ENCODE measurements around the gene COL19A1.
A peak's percentile ranks its signal among the peaks of the same experiment; 100 is the strongest.
"Not testable (repeated sequence)": the region's sequence is repeated elsewhere in the genome, so short reads cannot be mapped to it uniquely, and the experiment has no call there.

COL19A1 gene

DNA sequence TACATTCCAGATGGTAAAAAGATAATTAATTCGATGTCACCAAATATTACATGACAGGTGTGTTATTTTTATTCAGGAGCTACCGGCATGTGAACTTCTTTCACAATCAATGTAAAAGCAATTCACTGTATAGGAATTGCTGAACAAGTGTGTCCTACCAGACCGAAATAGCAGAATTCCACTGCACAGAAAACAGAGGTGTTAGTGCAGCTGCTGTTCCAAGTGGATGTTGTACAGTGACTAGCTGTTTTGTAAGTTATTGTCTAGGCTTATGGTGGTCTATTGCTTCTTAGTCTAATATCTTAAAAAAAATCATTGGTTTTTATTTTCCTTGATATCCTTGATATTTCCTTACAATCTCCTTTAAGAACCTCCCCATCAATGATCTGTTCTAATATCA is 107.4 kb downstream of the COL19A1 start:
- no peak for DNase-seq (ENCODE audit: low read depth in 1 of 2, low spot score in 1 of 2)
- TF ChIP-seq JUND (IDR thresholded peaks at IDR 0.05; ENCODE audit: low read depth): no peak

DNA sequence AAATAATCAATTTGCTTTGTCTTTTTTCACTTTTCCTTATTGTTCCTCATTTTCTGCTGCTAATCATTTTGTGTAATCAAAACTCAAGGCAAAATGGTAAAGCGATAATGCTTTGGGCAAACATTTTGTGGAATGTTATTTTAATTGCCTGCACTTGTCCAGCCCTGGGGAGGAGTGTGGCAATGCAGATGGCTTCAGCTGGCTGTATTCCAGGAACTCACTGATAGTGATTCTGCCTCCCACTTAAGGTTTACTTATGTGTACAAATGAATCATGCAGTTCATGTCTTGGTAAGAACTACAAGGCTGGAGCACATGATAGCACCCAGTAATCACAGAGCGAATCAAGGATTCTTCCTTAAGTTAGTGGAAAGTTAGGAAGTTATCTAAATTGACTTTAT is 107.8 kb downstream of the COL19A1 start:
- no peak for DNase-seq (ENCODE audit: low read depth in 1 of 2, low spot score in 1 of 2)
- in situ Hi-C loops (cut with HindIII; ENCODE audit: low pct_unique_long_range_greater_than_20kb, low sequenced_read_pairs): no loop called here
- no peak for TF ChIP-seq JUND (IDR thresholded peaks at IDR 0.05; ENCODE audit: low read depth)

More for the DNA sequence above, 107.4 kb downstream of the COL19A1 start:
- in situ Hi-C loops (cut with HindIII; ENCODE audit: low pct_unique_long_range_greater_than_20kb, low sequenced_read_pairs): no loop called here

DNA sequence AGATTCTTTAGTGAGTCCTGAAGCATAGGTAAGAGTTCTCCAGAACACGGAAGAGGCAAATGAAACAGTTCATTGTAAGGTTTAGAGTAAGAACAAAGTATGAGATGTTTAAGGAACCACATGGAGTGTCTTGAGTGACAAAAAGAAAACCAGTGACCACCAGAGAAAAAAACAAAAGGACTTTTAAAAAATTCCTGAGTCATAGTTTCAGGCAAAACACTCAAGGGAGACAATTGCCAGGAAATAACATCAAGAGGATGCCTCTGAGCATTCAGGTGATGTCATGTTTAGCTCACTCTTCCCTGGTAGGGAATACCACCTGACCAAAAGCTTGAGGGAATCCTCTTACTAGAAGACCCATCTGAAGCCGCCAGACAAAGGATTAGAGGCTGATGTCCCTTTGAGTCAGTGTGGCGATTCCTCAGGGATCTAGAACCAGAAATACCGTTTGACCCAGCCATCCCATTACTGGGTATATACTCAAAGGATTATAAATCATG is 110.3 kb downstream of the COL19A1 start:
- no peak for TF ChIP-seq JUND (IDR thresholded peaks at IDR 0.05; ENCODE audit: low read depth)
- no peak for DNase-seq (ENCODE audit: low read depth in 1 of 2, low spot score in 1 of 2)
- in situ Hi-C loops (cut with HindIII; ENCODE audit: low pct_unique_long_range_greater_than_20kb, low sequenced_read_pairs): no loop called here

GRCh38 chr6:69980624-69981023 is 114.3 kb downstream of the COL19A1 start:
- DNase-seq (ENCODE audit: low read depth in 1 of 2, low spot score in 1 of 2): peak in 1 of 2 experiments; percentile 3
- TF ChIP-seq JUND (IDR thresholded peaks at IDR 0.05; ENCODE audit: low read depth): no peak
- in situ Hi-C loops (cut with HindIII; ENCODE audit: low pct_unique_long_range_greater_than_20kb, low sequenced_read_pairs): no loop called here

- no peak for DNase-seq (ENCODE audit: low read depth in 1 of 2, low spot score in 1 of 2)
- TF ChIP-seq JUND (IDR thresholded peaks at IDR 0.05; ENCODE audit: low read depth): no peak
- in situ Hi-C loops (cut with HindIII; ENCODE audit: low pct_unique_long_range_greater_than_20kb, low sequenced_read_pairs): no loop called here
Measured at GRCh38 chr6:69984506-69984905, 118.2 kb downstream of the COL19A1 start.

GRCh38 chr6:69985180-69985579 is 118.8 kb downstream of the COL19A1 start:
- in situ Hi-C loops (cut with HindIII; ENCODE audit: low pct_unique_long_range_greater_than_20kb, low sequenced_read_pairs): no loop called here
- no peak for DNase-seq (ENCODE audit: low read depth in 1 of 2, low spot score in 1 of 2)
- TF ChIP-seq JUND (IDR thresholded peaks at IDR 0.05; ENCODE audit: low read depth): no peak

DNA sequence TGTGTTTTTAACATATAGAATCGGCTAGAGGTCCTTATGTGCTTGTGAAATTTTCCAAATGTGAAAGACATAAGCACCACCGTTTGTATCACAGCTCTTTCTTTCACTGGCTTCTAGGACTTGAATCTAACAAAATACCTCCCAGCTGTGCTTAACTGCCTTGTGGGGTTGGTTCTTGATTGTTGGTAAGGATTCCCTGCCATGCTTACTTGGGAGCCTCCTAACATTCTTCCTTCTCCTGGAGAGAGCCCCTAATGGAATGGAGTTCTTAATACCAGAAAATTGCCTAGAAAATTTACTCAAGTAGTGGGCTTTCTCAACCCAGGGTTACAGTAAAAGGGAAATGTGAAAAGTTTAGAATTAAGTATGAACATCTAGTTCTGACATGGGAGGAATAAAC is 121.2 kb downstream of the COL19A1 start:
- in situ Hi-C loops (cut with HindIII; ENCODE audit: low pct_unique_long_range_greater_than_20kb, low sequenced_read_pairs): no loop called here
- no peak for TF ChIP-seq JUND (IDR thresholded peaks at IDR 0.05; ENCODE audit: low read depth)
- no peak for DNase-seq (ENCODE audit: low read depth in 1 of 2, low spot score in 1 of 2)

GRCh38 chr6:69988458-69989126 is 122.2 kb downstream of the COL19A1 start:
- in situ Hi-C loops (cut with HindIII; ENCODE audit: low pct_unique_long_range_greater_than_20kb, low sequenced_read_pairs): no loop called here
- DNase-seq (ENCODE audit: low read depth in 1 of 2, low spot score in 1 of 2): no peak
- TF ChIP-seq JUND (IDR thresholded peaks at IDR 0.05; ENCODE audit: low read depth): no peak

DNA sequence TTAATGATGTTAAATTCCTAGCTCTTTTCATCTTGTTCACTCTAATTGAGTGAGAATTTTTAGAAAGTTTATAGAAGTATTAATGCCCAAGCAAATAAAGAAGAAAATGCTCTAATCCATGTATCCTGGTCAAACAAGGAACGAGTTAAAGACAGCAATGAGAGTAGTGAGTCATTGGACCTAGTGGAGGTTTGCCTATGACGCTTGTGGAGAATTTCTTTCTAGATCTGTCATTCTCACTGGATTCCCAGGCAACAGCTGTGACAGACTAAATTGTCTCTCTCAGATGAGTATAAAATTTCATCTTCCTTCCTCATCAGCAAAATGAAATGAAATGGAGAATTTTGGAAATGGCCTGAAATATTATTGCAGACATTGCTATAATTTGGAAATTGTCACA is 127.9 kb downstream of the COL19A1 start:
- DNase-seq (ENCODE audit: low read depth in 1 of 2, low spot score in 1 of 2): no peak
- no peak for TF ChIP-seq JUND (IDR thresholded peaks at IDR 0.05; ENCODE audit: low read depth)
- in situ Hi-C loops (cut with HindIII; ENCODE audit: low pct_unique_long_range_greater_than_20kb, low sequenced_read_pairs): no loop called here

DNA sequence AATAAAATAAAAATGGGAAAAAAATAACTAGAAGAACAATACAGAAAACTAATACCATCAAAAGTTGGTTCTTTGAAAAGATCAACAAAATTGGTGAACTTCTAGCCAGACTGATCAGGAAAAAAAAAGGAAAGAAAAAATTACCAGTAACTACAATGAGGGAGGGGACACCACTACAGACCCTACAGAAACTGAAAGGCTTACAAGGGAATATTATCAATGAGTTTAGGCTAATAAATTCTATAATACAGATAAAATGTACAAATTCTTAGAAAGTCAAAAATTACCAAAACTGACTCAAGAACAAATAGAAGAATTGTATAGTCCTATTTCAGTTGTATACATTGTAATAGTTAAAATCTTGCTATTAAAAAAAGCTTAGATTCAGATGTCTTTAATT is 141.8 kb downstream of the COL19A1 start:
- no peak for TF ChIP-seq JUND (IDR thresholded peaks at IDR 0.05; ENCODE audit: low read depth)
- DNase-seq (ENCODE audit: low read depth in 1 of 2, low spot score in 1 of 2): no peak
- in situ Hi-C loops (cut with HindIII; ENCODE audit: low pct_unique_long_range_greater_than_20kb, low sequenced_read_pairs): no loop called here

GRCh38 chr6:70010339-70010738 is 144.0 kb downstream of the COL19A1 start:
- in situ Hi-C loops (cut with HindIII; ENCODE audit: low pct_unique_long_range_greater_than_20kb, low sequenced_read_pairs): not testable (repeated sequence)
- DNase-seq (ENCODE audit: low read depth in 1 of 2, low spot score in 1 of 2): peak in 1 of 2 experiments; percentile 52

DNA sequence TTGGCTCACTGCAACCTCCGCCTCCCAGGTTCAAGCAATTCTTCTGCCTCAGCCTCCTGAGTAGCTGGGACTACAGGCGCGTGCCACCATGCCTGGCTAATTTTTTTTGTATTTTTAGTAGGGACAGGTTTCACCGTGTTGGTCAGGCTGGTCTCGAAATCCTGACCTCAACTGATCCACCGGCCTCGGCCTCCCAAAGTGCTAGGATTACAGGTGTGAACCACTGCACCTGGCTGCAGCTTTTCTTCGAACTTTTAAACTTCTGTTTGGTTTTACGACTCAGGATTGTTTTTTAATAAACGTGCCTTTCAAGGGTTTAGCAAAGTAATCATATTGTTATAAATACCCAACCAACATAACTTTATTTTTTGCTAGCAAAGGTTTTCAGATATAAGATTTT is 156.8 kb downstream of the COL19A1 start:
- in situ Hi-C loops (cut with HindIII; ENCODE audit: low pct_unique_long_range_greater_than_20kb, low sequenced_read_pairs): not testable (repeated sequence)

GRCh38 chr6:70028246-70028645 is 161.9 kb downstream of the COL19A1 start:
- DNase-seq (ENCODE audit: low read depth in 1 of 2, low spot score in 1 of 2): no peak
- TF ChIP-seq JUND (IDR thresholded peaks at IDR 0.05; ENCODE audit: low read depth): no peak
- in situ Hi-C loops (cut with HindIII; ENCODE audit: low pct_unique_long_range_greater_than_20kb, low sequenced_read_pairs): no loop called here

More for the DNA sequence above, 156.8 kb downstream of the COL19A1 start:
- DNase-seq (ENCODE audit: low read depth in 1 of 2, low spot score in 1 of 2): not testable (repeated sequence)

- in situ Hi-C loops (cut with HindIII; ENCODE audit: low pct_unique_long_range_greater_than_20kb, low sequenced_read_pairs): no loop called here
- DNase-seq (ENCODE audit: low read depth in 1 of 2, low spot score in 1 of 2): no peak
- TF ChIP-seq JUND (IDR thresholded peaks at IDR 0.05; ENCODE audit: low read depth): no peak
Measured at GRCh38 chr6:70028926-70029325, 162.6 kb downstream of the COL19A1 start.

All from T47D (cell line).